Gastrocnemius medialis (tissue), 4 donors: ENCODE measurements around the gene HTR2C.

Experiments
- CTCF ChIP-seq, 5 experiments: fragments of 450-650 bp in 3 of 5; fragments of 200-600 bp in 2 of 5; sonication (generic) in 2 of 5; IDR thresholded peaks in 4 of 5; conservative IDR thresholded peaks in 1 of 5; 1 replicate in 4 of 5; 2 replicates in 1 of 5; pipeline ENCODE4 v1.5.1; 2016 to 2019; ENCODE audit warnings: antibody characterized with exemption in 5 of 5, mild to moderate bottlenecking in 3 of 5, moderate library complexity in 3 of 5
- POLR2A ChIP-seq, 2 donors: fragments of 450-650 bp; IDR thresholded peaks; one replicate each; pipeline ENCODE4 v1.6.1; 2017; ENCODE audit warnings: antibody characterized with exemption in 2 of 2, mild to moderate bottlenecking in 2 of 2, moderate library complexity in 2 of 2

GRCh38 chrX:114611018-114611619, 27.2 kb downstream of the HTR2C start:
- TF ChIP-seq CTCF (IDR thresholded peaks at IDR 0.05 in 4 of 5, conservative IDR thresholded peaks at IDR 0.05 in 1 of 5), result peak in 3 of 5 experiments; percentile 32 to 67 (median 48)
- no peak for TF ChIP-seq POLR2A (IDR thresholded peaks at IDR 0.05)
